ENCODE measurements around the gene FSTL5.

DNA sequence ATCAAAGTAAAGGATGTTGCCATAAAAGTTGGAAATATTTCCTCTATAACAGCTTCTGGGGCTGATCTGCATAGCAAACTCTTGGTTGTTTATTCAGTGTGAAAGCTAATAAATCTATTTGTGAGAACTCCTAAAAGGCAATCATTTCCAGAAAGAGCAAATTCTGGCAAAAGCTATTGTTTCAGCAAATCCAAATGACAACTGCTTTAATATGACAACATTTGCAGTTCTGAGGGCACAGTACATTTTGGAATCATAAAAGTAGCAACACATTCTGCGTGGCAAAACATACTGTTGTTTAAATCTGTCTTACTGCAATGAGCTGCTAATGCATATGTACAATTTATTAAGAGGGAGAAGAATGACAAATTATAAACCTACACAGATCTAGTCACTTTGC lies 818.1 kb downstream of the FSTL5 start:
- TF ChIP-seq JUN (CRISPR knock-in tag; IDR thresholded peaks at IDR 0.05) (no peak), TEAD4 (CRISPR knock-in tag; IDR thresholded peaks at IDR 0.05) (no peak), ZNF121 (CRISPR knock-in tag; IDR thresholded peaks at IDR 0.05) (no peak), FOXK1 (CRISPR knock-in tag; IDR thresholded peaks at IDR 0.05) (no peak), GABPB1 (CRISPR knock-in tag; IDR thresholded peaks at IDR 0.05) (no peak), SP1 (CRISPR knock-in tag; conservative IDR thresholded peaks at IDR 0.05) (no peak), ZNF263 (CRISPR knock-in tag; IDR thresholded peaks at IDR 0.05; ENCODE audit: low read depth) (no peak)
- TF ChIP-seq, protein P1, sequence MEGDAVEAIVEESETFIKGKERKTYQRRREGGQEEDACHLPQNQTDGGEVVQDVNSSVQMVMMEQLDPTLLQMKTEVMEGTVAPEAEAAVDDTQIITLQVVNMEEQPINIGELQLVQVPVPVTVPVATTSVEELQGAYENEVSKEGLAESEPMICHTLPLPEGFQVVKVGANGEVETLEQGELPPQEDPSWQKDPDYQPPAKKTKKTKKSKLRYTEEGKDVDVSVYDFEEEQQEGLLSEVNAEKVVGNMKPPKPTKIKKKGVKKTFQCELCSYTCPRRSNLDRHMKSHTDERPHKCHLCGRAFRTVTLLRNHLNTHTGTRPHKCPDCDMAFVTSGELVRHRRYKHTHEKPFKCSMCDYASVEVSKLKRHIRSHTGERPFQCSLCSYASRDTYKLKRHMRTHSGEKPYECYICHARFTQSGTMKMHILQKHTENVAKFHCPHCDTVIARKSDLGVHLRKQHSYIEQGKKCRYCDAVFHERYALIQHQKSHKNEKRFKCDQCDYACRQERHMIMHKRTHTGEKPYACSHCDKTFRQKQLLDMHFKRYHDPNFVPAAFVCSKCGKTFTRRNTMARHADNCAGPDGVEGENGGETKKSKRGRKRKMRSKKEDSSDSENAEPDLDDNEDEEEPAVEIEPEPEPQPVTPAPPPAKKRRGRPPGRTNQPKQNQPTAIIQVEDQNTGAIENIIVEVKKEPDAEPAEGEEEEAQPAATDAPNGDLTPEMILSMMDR (IDR thresholded peaks at IDR 0.05) = no peak
- TF ChIP-seq, protein P2, sequence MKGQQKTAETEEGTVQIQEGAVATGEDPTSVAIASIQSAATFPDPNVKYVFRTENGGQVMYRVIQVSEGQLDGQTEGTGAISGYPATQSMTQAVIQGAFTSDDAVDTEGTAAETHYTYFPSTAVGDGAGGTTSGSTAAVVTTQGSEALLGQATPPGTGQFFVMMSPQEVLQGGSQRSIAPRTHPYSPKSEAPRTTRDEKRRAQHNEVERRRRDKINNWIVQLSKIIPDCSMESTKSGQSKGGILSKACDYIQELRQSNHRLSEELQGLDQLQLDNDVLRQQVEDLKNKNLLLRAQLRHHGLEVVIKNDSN (CRISPR knock-in tag; IDR thresholded peaks at IDR 0.05) = no peak
- TF ChIP-seq, protein P3, sequence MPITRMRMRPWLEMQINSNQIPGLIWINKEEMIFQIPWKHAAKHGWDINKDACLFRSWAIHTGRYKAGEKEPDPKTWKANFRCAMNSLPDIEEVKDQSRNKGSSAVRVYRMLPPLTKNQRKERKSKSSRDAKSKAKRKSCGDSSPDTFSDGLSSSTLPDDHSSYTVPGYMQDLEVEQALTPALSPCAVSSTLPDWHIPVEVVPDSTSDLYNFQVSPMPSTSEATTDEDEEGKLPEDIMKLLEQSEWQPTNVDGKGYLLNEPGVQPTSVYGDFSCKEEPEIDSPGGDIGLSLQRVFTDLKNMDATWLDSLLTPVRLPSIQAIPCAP (CRISPR knock-in tag; IDR thresholded peaks at IDR 0.05) = no peak
